Fibroblast of the aortic adventitia (primary cell): ENCODE data around the gene STMP1. TPM values are rescaled to one million over a fixed set of nuclear protein-coding genes. Genes with fewer than 3 reads are reported as not detected.
"Not testable (repeated sequence)": the region's sequence is repeated elsewhere in the genome, so short reads cannot be mapped to it uniquely, and the experiment has no call there.

ENCODE experiments used
- DNase-seq: peaks from one replicate; pipeline ENCODE4 v3.0.0-alpha.2; 2010; ENCODE audit warnings: low read depth
- H3K4me3 ChIP-seq: 2 replicates; pipeline ENCODE4 v1.5.1; 2011; ENCODE audit warnings: low read depth, mild to moderate bottlenecking, control low read depth, low read length, moderate library complexity
- total RNA-seq: library from RNA; depleted of rRNA; stranded (reverse); fragments of >200 nt; gene quantifications from 2 replicates; pipeline ENCODE4 v1.2.3, GENCODE V29; 2012; ENCODE audit warnings: low replicate concordance
- TF ChIP-seq, protein P1 (sequence below): IDR thresholded peaks from 2 replicates; pipeline ENCODE4 v1.5.1; 2011; ENCODE audit warnings: mild to moderate bottlenecking, low read length, control low read depth, inconsistent platforms; ENCODE audit not compliant: insufficient read depth

The STMP1 gene
- total RNA-seq, 1 donor: 29.8 TPM

DNA sequence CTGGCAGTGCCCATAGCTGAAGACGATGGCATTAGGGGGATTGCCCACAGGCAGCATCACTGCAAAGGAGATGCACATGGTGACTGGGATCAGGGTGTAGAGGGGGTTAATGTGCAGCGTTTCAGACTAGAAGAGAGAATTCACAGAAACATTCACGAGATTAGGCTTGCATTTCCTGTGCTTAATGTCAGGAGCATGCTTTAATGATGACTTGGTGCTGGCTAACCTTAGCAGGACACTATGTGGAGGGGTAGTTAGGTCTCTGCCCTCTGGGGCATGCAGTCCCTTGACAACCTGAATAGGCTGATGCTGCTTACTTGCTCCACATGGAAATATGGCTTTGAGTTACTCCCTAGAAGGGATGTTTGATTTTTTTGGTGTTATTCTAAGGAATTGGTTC lies 21.8 kb downstream of the STMP1 start:
- peak; percentile 40 for DNase-seq
- no peak overlapping the region for H3K4me3 ChIP-seq
- TF ChIP-seq, protein P1, sequence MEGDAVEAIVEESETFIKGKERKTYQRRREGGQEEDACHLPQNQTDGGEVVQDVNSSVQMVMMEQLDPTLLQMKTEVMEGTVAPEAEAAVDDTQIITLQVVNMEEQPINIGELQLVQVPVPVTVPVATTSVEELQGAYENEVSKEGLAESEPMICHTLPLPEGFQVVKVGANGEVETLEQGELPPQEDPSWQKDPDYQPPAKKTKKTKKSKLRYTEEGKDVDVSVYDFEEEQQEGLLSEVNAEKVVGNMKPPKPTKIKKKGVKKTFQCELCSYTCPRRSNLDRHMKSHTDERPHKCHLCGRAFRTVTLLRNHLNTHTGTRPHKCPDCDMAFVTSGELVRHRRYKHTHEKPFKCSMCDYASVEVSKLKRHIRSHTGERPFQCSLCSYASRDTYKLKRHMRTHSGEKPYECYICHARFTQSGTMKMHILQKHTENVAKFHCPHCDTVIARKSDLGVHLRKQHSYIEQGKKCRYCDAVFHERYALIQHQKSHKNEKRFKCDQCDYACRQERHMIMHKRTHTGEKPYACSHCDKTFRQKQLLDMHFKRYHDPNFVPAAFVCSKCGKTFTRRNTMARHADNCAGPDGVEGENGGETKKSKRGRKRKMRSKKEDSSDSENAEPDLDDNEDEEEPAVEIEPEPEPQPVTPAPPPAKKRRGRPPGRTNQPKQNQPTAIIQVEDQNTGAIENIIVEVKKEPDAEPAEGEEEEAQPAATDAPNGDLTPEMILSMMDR: no peak

DNA sequence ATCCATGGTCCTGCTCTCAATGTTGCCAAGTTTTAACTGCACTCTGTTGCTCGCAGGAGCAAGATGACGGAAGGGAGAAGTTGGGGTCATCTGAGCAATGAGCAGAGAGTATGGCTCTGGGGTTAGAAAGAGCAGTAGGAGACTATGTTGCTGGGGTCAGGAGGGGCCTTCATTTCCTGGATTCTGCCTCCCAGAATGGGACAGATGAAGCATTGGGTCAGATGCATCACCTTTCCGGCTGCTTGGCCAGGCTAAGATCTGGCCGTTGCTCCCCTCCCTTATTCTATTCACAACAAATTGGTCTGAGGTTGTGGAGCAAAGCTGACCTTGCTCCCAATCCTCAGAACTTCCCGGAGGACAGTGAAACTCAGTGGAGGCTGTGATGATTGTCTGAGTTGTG lies 22.4 kb downstream of the STMP1 start:
- TF ChIP-seq, protein P1: no peak
- no peak overlapping the region for H3K4me3 ChIP-seq
- DNase-seq: no peak

DNA sequence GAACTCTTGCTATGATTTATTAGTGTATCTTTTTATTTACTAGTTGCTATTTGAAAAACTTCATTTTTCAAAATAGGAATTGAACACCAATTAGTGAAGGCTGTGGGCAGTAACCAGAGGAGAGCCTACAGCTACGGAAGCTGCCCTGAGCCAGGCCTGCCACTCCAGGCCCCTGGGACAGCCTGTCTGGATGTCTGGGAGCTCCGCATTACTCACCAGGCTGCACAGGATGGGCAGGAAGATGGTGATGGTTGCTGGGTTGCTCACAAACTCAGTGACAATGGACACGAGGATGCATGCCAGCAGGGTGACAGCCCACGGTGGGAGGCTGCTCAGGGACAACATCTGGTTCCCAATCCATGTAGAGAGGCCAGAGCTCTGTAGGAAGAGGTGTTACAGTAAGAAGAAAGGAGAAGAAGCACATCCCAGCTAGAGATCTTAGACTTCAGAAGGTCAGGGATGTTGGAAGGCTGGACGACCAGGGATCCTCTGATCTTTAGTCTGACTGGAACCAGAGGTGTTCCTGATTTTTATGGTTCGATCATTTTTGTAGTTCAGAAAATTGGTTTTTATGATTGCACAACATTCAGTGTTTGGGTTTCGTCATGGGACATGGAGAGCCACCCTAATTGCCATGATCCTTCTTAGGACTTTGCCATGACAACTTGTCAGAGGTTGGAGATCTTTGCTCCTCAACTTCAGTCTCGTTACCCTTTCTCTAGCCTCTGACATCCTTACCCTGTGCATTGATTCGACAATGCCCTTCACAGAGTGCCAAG lies 23.2 kb downstream of the STMP1 start:
- H3K4me3 ChIP-seq: no peak overlapping the region
- DNase-seq: no peak
- TF ChIP-seq, protein P1: no peak

DNA sequence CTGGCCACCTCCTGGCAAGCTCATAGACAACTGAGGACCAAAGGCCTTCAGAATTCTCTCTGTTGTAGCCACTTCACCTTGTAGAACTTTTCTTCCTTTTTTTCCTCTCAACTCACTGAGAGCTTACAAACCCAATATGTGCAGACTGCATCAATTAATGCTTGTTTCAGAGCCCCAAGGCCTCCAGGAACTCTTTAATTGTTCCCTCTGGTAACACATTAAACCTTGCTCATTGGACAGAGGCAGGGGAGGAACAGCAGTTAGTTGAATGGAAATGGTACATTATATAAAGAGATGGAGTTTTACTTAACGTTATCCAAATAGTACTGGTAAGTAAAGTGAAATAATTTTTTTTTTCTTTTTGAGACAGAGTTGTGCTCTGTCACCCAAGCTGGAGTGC lies 25.2 kb downstream of the STMP1 start:
- TF ChIP-seq, protein P1: no peak
- no peak for DNase-seq
- H3K4me3 ChIP-seq: no peak overlapping the region

DNA sequence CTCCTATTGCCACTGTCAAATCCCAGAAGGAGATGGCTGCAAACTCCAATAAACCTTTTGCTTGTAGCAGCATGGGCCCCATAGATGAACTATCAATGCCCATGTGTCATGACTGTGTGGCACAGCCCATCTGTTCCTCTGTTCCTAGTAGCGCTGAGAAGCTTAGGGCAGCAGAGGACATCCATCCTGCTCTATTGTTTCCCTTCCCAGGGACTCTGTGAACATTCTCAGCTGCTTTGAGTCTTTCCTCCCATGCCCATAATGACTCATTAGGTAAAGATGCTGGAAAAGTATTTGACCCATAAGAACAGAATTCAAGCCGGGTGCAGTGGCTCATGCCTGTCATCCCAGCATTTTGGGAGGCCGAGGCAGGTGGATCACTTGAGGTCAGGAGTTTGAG lies 28.3 kb downstream of the STMP1 start:
- H3K4me3 ChIP-seq: no peak overlapping the region
- TF ChIP-seq, protein P1: no peak
- peak; percentile 47 for DNase-seq

DNA sequence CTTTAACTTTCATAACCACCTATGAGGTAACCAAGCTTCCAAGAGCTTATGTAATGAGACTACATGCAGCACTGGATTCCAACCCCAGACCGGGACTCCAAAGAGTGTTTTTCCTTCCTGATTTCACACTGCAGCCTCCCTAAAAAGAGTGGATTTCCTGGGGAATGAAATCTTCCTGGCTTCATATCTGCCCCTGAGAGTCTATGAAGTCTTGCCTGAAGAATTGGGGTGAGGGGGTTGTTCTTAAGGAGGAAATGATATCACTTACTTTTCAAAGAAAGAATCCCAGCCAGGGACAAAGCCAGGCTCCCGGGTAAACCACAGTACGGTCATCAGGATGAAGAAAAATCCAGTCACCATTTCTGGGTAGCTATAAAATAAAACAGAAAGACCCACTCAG lies 29.7 kb downstream of the STMP1 start:
- H3K4me3 ChIP-seq: no peak overlapping the region
- TF ChIP-seq, protein P1: no peak
- DNase-seq: no peak

DNA sequence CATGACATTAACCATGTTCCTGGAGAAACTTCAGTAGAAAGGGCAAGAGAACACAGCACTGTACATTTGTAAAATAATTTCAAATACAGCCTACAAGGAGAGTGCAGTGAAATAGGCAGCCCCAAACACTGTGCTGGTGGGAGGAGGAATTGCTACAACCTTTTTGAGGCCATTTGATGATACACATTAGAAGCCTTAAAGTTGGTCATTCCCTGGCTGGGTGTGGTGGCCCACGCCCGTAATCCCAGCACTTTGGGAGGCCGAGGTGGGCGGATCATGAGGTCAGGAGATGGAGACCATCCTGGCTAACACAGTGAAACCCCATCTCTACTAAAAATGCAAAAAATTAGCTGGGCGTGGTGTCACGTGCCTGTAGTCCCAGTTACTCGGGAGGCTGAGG lies 30.3 kb downstream of the STMP1 start:
- H3K4me3 ChIP-seq, DNase-seq: not testable (repeated sequence)
